Suprapubic skin (tissue), 4 donors: ENCODE measurements around the gene FOSL1. TPM values are rescaled to one million over a fixed set of nuclear protein-coding genes. Genes with fewer than 3 reads are reported as not detected.

ENCODE experiments used
- DNase-seq, 2 donors: peaks; one replicate each; pipeline ENCODE4 v3.0.0-alpha.2; 2019; ENCODE audit warnings: low spot score in 2 of 2
- H3K27ac ChIP-seq: fragments of 200-600 bp; sonication (generic); one replicate; pipeline ENCODE4 v1.5.1; 2019
- H3K27me3 ChIP-seq: fragments of 200-600 bp; sonication (generic); one replicate; pipeline ENCODE4 v1.5.1; 2019
- H3K36me3 ChIP-seq: fragments of 200-600 bp; sonication (generic); one replicate; pipeline ENCODE4 v1.5.1; 2019
- H3K4me1 ChIP-seq: fragments of 200-600 bp; sonication (generic); one replicate; pipeline ENCODE4 v1.5.1; 2019
- H3K4me3 ChIP-seq: fragments of 200-600 bp; sonication (generic); one replicate; pipeline ENCODE4 v1.5.1; 2019; ENCODE audit warnings: mild to moderate bottlenecking
- H3K9me3 ChIP-seq: fragments of 200-600 bp; sonication (generic); one replicate; pipeline ENCODE4 v1.5.1; 2019
- EP300 ChIP-seq: sonication (generic); formaldehyde crosslinking; IDR thresholded peaks from one replicate; pipeline ENCODE4 v1.6.1; 2017; ENCODE audit warnings: antibody characterized with exemption
- POLR2A ChIP-seq, 2 donors: fragments of 450-650 bp; IDR thresholded peaks; one replicate each; pipeline ENCODE4 v1.6.1; 2017; ENCODE audit warnings: antibody characterized with exemption in 2 of 2, mild to moderate bottlenecking in 2 of 2, moderate library complexity in 2 of 2
- POLR2AphosphoS5 ChIP-seq, 3 donors: sonication (generic); formaldehyde crosslinking; IDR thresholded peaks; one replicate each; pipeline ENCODE4 v1.6.1; 2017; ENCODE audit warnings: antibody characterized with exemption in 3 of 3
- WGBS: methylation state at CpG from one replicate; pipeline ENCODE4 v1.1.5; 2018; 5-methylcytosine and 5-hydroxymethylcytosine counted together
- total RNA-seq, 4 donors: library from RNA; depleted of rRNA; stranded (reverse); fragments of >200 nt; gene quantifications; one replicate each; pipeline ENCODE4 v1.1.0, GENCODE V29; 2016
- TF ChIP-seq, protein P1 (sequence below), 2 donors: fragments of 200-600 bp in 1 of 2; fragments of 450-650 bp in 1 of 2; sonication (generic) in 1 of 2; IDR thresholded peaks; one replicate each; pipeline ENCODE4 v1.5.1; 2016 to 2019; ENCODE audit warnings: antibody characterized with exemption in 2 of 2, mild to moderate bottlenecking in 1 of 2, moderate library complexity in 1 of 2

The FOSL1 gene
- total RNA-seq, 4 donors from 2014 or later = 5.0 to 118 (median 28.9) TPM

DNA sequence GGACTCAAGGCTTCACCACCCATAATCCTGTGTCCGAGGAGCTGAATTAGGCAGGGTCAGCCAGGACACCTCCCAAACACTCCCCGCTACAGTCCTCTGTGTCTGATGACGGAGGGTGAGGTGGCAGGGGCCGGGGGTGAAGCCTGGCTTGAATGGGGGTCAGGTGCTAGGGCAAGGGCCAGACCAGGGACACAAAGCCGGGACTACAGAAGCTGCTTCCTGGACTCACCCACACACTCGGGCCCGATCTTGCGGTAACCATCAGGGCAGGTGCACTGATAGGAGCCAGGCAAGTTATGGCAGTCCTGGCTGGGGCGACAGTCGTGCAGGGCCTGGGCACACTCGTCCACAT, 29.9 kb downstream of the FOSL1 start:
- 96% methylated on average over 8 of the region's 11 CpGs for WGBS
- no peaks in the 10 kb centered on the region for H3K27me3 ChIP-seq
- no peak overlapping the region for H3K27ac ChIP-seq
- no peak for TF ChIP-seq EP300
- TF ChIP-seq POLR2AphosphoS5 (IDR thresholded peaks at IDR 0.05) = no peak
- no peak for TF ChIP-seq POLR2A (IDR thresholded peaks at IDR 0.05)
- TF ChIP-seq, protein P1, sequence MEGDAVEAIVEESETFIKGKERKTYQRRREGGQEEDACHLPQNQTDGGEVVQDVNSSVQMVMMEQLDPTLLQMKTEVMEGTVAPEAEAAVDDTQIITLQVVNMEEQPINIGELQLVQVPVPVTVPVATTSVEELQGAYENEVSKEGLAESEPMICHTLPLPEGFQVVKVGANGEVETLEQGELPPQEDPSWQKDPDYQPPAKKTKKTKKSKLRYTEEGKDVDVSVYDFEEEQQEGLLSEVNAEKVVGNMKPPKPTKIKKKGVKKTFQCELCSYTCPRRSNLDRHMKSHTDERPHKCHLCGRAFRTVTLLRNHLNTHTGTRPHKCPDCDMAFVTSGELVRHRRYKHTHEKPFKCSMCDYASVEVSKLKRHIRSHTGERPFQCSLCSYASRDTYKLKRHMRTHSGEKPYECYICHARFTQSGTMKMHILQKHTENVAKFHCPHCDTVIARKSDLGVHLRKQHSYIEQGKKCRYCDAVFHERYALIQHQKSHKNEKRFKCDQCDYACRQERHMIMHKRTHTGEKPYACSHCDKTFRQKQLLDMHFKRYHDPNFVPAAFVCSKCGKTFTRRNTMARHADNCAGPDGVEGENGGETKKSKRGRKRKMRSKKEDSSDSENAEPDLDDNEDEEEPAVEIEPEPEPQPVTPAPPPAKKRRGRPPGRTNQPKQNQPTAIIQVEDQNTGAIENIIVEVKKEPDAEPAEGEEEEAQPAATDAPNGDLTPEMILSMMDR (IDR thresholded peaks at IDR 0.05) = no peak
- H3K9me3 ChIP-seq = no peaks in the 10 kb centered on the region
- peaks cover 43% of the 10 kb centered on the region for H3K4me1 ChIP-seq
- no peak overlapping the region for H3K4me3 ChIP-seq
- no peak for DNase-seq
- peaks cover 24% of the 10 kb centered on the region for H3K36me3 ChIP-seq

GRCh38 chr11:65869643-65870306, 30.4 kb downstream of the FOSL1 start:
- DNase-seq = no peak
- Histone ChIP-seq H3K27ac (no peak overlapping the region), H3K9me3 (no peaks in the 10 kb centered on the region), H3K4me1 (peaks cover 43% of the 10 kb centered on the region), H3K36me3 (peaks cover 29% of the 10 kb centered on the region), H3K27me3 (no peaks in the 10 kb centered on the region), H3K4me3 (no peak overlapping the region)
- no peak for TF ChIP-seq POLR2AphosphoS5 (IDR thresholded peaks at IDR 0.05)
- no peak for TF ChIP-seq EP300
- no peak for TF ChIP-seq POLR2A (IDR thresholded peaks at IDR 0.05)
- TF ChIP-seq, protein P1 (IDR thresholded peaks at IDR 0.05) = no peak
- 75% methylated on average over 21 of the region's 24 CpGs for WGBS

GRCh38 chr11:65868907-65869306, 31.3 kb downstream of the FOSL1 start:
- 93% methylated on average over 3 of the region's 3 CpGs for WGBS
- no peaks in the 10 kb centered on the region for H3K9me3 ChIP-seq
- no peak for DNase-seq
- H3K4me1 ChIP-seq = peaks cover 40% of the 10 kb centered on the region
- no peak overlapping the region for H3K27ac ChIP-seq
- H3K27me3 ChIP-seq = no peaks in the 10 kb centered on the region
- H3K36me3 ChIP-seq = peaks cover 38% of the 10 kb centered on the region
- H3K4me3 ChIP-seq = no peak overlapping the region
- TF ChIP-seq POLR2A (IDR thresholded peaks at IDR 0.05) = no peak

GRCh38 chr11:65868076-65868667, 32.0 kb downstream of the FOSL1 start:
- 85% methylated on average over 14 of the region's 19 CpGs for WGBS
- TF ChIP-seq, protein P1 (IDR thresholded peaks at IDR 0.05) = no peak
- TF ChIP-seq POLR2A (IDR thresholded peaks at IDR 0.05) (no peak), EP300 (no peak), POLR2AphosphoS5 (IDR thresholded peaks at IDR 0.05) (no peak)
- H3K9me3 ChIP-seq = no peaks in the 10 kb centered on the region
- H3K27ac ChIP-seq = no peak overlapping the region
- DNase-seq = no peak
- H3K36me3 ChIP-seq = peaks cover 45% of the 10 kb centered on the region
- no peak overlapping the region for H3K4me3 ChIP-seq
- H3K4me1 ChIP-seq = peaks cover 33% of the 10 kb centered on the region
- no peaks in the 10 kb centered on the region for H3K27me3 ChIP-seq

GRCh38 chr11:65867284-65868071, 32.7 kb downstream of the FOSL1 start:
- no peaks in the 10 kb centered on the region for H3K9me3 ChIP-seq
- no peaks in the 10 kb centered on the region for H3K27me3 ChIP-seq
- no peak for TF ChIP-seq POLR2A (IDR thresholded peaks at IDR 0.05)
- TF ChIP-seq EP300 = no peak
- no peak for TF ChIP-seq POLR2AphosphoS5 (IDR thresholded peaks at IDR 0.05)
- TF ChIP-seq, protein P1 (IDR thresholded peaks at IDR 0.05) = no peak
- no peak overlapping the region for H3K4me3 ChIP-seq
- H3K27ac ChIP-seq = no peak overlapping the region
- no peak for DNase-seq
- 66% methylated on average over 25 of the region's 29 CpGs for WGBS
- H3K4me1 ChIP-seq = peaks cover 30% of the 10 kb centered on the region
- H3K36me3 ChIP-seq = peaks cover 52% of the 10 kb centered on the region
